ENCODE data around the gene MACROD2.
"Not testable (repeated sequence)": the region's sequence is repeated elsewhere in the genome, so short reads cannot be mapped to it uniquely, and the experiment has no call there.

MACROD2 gene

DNA sequence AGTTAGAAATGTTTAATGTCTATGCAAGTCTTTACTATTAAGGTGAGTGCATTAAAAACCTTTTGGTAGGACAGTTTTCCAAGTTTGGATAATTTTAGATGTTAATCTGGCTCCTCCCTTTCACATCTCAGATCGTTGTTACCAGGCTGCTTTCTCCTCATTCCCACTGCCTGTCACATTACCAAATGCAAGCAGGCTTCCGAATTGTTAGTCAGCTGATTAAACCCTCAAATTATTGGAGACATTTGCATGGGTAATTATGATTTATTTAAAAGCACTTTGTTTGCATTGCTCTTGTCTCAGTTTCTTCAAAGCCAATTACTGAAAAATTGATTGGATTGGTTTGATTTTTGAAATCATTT, 1761.4 kb downstream of the MACROD2 start:
- DNase-seq: no peak

DNA sequence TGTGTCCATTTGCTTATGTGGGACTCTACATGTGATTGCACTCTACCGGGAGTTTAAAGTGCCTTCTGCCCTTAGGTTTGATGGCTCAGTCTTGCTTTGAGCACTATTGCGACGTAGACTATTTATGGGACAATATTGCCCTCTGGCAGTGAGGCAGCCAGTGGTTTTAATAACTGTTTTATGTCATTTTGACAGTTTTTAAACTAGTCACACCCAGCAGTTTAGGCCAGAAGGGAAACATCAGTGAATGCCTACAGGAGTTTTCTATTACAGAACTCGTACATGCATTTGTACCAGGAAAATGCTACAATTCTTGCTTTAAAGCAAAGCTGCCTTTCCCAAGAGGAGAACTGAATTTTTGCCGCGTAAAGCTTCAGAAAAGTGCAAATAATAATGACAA, 1764.3 kb downstream of the MACROD2 start:
- no peak for DNase-seq

DNA sequence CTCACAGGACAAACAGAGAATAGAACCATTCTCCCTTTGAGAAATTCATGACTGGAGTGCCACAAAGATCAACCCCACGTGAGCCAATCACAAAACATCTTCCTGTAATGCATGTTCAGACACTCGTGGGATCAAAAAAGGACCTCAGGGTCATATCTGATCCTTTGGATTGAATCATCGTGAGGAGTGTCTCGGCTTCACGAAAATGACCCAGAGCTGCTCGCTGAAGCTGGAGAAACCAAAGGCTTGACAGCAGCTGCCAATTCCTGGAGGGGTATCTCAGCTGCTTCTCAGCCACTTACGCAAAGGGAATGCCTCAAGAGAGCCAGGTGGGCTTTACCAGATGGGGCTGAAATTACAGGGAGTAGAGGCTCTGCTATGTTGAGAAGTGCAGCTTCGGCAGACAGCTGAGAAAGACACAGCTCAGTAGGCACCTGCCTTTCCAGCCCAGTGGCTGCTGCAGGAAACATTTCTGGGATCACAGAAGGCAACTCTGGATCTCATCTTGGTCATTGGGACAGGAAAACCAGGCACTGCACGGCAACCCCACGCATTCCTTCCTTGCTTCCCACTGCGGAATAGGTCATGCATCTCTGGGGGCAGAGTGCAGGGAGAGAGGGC, 1764.8 kb downstream of the MACROD2 start:
- DNase-seq: peak; percentile 70

DNA sequence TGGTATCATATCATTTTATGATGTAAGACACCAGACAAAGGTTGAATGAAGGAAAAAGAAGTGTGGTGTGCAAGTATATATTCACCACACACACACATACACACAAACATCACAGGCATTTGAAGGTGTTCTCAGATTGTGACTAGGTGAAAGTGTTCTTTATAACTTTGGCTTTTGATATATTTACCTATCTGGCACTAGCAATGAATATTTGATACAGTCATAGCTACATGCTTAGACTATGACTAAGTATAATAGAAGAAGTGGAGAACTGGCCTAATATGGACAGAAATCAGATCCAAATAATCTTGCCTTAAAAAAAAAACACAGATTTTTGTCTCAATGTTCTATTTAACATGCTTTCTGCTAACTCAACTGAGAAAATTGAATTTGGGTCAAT, 1768.0 kb downstream of the MACROD2 start:
- DNase-seq: no peak

DNA sequence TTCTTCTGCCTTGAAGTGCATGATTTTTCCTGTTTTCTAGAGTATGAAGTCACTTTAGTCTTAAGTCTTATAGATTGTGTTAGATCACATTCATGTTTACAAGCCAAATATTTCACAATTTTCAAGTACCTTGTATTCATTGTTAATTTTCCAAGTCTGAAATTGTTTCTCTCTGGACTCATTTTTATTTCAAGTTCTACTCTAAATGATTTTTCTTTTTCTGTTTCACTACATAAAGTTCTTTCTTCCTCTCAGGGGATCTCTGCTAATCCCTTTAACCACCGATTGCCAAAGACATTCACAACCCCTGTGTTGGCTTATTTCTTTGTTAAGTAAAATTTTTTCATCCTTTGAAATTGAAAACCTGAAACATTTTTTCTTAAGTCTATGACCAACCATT, 1772.3 kb downstream of the MACROD2 start:
- DNase-seq: peak; percentile 19

DNA sequence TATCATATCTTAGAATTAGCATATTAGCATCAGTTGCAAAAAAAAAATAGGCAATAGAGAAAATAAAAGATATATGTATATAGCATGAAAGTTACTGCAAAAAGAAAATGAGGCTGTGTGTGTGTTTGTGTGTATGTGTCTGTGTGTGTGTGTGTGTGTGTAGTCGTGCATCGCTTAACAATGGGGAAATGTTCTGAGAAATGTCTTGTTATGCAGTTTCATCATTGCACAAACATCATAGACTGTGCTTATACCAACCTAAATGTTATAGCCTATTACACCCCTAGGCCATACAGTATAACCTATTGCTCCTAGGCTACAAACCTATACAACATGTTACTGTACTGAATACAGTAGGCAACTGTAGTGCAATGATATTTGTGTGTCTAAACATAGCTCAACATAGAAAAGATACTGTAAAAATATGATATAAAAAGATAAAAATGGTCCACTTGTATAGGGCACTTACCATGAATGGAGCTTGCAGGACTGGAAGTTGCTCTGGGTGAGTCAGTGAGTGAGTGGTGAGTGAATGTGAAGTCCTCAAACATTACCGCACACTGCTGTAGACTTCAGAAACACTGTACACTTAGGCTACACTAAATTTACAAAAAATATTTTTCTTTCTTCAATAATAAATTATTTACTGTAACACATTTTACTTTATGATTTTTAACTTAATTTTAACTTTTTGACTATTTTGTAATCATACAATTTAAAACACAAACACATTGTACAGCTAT, 1772.9 kb downstream of the MACROD2 start:
- no peak for DNase-seq

DNA sequence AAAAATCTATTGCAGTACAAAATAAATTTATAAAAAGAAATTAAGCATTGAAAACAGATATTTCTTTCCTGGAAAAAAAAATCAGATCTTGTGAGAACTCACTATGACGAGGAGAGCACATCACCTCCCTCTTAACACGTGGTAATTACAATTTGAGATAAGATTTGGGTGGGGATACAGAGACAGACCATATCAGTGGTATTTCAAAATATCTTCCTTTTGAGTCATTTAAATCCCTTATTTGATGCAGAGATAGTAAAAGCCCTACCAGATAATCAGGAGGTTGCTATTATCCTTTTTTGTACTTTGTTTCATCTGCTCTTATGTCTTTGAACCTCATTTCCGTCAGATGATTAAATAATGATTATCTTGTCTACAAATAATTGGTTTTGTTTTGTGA, 1777.5 kb downstream of the MACROD2 start:
- peak; percentile 28 for DNase-seq

DNA sequence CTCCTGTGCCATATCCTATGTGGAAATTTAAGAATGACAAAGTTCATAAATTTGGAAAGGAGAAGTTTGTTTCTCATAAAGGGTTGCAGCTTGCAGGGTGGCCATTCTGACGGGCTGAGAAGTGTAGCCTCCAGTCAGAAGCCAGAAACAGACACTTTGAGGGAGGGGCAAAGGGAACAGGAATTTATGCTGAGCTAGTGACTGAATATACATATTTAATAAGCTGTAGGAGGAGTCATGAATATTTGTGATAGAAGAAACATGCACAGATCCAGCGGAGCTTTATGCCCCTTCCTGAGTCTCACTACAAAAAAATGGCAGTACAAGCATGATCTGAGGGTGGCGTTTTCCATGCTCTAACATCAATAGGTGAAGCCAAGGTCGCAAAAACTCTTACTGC, 1779.6 kb downstream of the MACROD2 start:
- no peak for DNase-seq

DNA sequence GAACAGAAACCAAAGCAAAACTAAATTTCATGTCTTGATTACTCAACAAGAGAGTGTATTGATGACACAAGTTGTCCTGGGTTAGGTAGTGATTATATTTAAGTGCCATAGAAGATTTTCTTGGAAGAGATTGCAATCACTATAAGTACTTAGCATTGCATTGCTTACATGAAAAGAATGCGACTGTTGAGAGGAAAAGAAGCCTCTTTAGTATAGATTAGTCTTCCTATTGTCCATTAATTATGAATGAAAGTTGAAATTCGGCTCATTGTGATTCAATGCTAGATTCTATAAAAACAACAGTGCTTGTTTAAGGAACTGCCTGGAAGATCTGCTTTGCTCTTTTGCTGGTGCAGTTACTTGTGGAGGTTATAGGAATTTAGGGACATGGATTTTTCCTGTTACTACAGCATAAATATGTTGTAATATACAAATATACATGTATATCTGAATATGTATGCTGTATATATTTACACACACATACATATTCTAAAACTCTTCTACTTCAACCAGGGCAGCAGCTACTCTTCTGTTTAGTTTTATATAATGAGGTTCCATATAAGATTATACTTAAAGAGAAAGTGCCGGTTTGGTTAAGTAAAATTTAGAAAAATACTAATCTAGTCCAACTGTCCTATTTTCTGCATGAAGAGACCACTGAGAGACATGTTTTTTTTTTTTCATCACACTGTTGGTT, 1781.6 kb downstream of the MACROD2 start:
- no peak for DNase-seq

DNA sequence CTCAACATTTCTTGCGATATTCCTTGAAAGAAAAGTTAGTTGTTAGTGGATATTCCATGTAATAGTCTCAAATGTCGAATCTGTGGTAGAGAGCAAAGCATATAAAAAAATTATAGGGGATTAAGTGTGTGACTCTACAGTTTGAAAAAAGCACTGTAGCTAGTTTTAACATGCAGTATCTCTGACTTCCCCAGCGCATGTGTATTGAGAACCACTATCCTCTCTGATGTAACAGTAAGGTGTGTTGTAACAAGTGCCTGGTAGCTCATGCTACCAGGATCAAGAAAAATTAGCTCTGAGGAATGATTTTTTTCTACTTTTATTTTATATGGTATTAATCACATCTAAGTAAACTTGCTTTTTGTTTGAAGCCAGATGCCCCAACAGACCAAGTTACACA, 1788.7 kb downstream of the MACROD2 start:
- DNase-seq: no peak

DNA sequence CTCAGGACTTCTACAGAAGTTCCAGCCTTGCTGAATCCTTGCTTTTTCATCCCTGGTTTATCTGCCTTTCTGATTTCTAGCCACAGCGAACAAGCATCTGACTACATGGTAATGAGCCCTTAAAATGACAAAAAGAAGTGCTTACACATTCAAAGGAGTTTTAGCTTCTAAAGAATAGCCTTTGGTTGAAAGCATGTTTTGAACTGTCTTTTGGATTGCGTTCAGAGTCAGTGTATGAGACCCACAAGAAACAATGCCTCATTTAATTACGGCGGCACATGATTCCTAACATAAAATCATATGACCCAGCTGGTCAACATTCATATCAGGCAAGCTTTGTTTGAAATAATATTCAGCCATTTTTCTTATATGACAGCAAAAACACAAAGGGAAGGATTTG, 1793.8 kb downstream of the MACROD2 start:
- DNase-seq: no peak

DNA sequence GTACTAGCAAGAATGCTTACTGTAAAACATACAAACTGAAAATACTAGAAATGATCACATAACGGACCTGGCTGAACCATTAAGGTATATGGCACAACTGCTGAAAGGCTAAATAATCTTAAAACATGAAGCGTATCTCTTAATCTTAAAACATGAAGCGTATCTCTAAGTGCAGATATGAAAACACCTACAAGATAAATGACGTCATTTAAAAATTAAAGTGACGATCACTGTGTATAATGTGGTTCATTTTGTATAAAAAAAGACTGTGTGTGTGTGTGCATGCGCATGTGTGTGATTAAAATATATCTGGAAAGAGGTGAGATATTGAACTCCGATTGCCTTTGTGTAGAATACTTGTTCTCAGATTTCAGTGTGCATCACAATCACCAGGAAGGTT, 1797.5 kb downstream of the MACROD2 start:
- no peak for DNase-seq

DNA sequence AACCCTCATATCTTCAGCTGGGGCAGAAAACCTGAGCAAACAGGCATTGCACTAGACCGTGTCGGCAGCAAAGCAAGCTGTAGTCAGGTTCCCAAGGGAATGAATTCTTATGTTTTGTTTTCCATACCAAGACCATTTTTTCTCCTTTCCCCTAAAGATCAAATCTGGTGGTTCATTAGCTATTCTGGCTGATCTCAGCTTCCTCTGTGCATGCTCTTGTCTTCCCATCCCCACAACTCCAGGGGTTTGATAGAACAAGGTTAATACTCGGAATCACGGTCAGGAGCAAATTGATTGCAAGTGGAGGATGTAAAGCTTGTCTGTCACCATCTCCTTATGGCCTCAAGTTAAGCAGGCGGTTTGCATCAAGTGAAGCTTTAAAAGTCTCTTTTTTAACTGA, 1799.1 kb downstream of the MACROD2 start:
- DNase-seq: no peak

DNA sequence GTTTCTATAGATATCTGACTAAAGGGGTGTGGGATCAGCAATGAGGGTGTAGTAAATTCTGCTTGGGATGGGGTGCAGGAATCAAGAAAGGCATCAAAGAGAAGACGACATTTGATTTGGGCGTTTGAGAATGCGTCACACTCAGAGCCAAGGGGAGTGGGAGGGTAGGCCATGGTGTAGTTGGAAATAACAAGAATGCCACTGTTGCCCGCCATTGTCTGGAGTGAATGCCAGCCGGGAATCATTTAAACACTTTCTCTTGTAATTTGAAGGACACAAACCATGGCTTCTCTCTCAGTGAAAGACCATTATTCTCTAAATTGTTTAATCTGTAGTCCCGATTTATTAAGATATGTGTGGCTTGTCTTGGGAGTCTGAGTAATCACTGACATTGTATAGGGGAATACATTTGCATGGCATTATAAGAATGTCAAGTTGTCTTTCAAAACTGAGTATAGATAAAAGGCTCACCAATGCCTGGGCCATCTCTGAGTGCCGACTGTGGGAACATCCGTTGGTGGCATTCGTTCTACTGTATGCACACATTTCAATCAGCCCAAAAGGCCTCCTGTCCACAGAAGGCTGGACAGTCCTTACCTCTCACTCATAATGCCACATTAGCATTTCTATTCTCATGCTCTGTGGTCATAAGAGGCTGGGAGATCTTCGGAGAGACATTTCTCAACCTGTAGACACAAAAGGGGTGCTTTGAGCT, 1800.1 kb downstream of the MACROD2 start:
- DNase-seq: no peak

DNA sequence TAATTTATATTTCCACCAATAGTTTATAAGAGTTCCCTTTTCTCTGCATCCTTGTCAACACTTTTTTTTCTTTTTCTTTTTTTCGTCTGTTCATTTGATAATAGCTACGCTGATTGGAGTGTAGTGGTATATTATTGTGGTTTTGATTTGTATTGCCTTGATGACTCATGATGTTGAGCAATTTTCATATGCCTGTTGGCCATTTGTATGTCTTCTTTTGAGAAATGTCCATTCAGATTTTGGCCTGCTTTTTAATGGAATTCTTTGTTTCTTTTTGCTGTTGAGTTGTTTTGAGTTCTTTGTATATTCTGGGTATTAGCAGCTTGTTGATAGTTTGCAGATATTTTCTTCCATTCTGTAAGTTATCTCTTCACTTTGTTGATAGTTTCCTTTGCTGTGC, 1804.6 kb downstream of the MACROD2 start:
- no peak for DNase-seq

DNA sequence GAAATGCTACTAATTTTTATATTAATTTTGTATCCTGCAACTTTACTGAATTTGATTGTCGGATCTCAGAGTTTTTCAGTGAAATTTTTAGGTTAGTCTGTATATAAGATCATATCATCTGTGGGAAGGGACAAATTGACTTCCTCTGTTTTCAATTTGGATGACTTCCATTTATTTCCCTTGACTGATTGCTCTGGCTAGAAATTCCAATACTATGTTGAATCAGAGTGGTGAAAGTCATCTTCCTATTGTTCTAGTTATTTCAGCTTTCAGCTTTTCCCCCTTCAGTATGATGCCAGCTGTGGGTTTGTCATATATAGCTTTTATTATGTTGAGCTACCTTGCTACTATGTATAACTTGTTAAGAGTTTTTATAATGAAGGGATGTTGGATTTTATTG, 1806.7 kb downstream of the MACROD2 start:
- DNase-seq: no peak

DNA sequence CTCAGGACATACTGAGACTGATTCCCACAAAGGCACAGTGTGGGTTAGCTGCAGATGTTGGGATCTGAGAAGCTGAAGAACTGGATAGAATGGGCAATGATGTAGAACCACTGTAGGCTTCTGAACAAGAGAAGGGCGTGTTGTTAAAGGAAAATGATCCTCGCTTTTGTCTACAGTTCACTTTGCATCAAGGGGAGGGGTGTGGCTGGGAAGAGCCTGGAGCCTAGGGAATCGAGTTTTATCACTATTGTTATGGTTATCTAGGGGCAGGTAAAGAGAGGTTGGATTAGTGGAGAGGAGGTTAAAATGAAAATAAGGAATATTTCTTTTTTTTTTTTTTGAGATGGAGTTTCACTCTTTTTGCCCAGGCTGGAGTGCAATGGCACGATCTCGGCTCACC, 1809.8 kb downstream of the MACROD2 start:
- no peak for DNase-seq

DNA sequence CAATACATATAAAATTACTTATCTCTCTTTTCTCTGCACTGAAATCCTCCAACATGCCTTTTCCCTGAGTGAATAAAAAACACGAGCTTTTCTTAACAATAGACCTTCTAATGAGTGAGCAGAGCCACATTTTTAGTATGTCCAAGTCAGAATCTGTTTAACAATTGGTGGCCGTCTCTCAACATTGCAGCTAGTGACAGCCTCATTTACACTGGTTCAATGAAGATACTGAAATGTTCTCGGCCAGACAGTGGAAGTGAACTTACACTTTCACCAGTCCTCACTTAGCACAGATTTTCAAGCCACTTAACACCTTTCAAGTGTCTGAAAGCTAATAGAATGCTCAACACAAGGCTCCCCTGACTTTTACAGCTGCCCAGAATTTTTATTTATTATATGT, 1810.8 kb downstream of the MACROD2 start:
- no peak for DNase-seq

DNA sequence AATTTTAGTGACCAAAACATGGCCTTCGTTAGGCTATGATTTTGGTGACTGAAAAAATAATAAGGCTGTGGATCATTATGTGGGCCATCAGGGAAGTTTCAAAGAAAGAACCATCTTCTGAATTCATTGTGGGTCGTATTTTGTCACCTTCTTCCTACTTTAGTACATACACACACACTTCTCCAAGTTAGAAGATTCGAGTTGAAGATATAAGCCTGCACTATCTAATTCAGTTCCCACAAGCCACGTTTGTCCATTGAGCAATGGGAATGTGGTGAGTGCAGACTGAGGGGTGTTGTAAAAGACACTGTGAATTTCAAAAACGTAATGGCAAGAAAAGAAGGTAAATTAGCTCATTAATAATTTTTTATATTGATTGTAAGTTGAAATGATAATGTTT, 1812.0 kb downstream of the MACROD2 start:
- no peak for DNase-seq

DNA sequence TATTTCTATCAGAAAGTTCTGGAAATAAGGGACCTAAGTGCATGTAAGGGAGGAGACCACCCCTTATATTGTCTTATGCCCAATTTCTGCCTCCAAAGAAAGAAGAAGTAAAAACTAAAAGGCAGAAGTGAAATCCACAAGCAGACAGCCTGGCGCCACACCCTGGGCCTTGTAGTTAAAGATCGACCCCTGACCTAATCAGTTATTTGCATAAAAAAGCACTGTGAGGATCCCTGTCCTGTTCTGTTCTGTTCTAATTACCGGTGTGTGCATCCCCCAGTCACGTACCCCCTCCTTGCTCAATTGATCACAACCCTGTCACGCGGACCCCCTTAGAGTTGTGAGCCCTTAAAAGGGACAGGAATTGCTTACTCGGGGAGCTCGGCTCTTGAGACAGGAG, 1812.5 kb downstream of the MACROD2 start:
- not testable (repeated sequence) for DNase-seq

DNA sequence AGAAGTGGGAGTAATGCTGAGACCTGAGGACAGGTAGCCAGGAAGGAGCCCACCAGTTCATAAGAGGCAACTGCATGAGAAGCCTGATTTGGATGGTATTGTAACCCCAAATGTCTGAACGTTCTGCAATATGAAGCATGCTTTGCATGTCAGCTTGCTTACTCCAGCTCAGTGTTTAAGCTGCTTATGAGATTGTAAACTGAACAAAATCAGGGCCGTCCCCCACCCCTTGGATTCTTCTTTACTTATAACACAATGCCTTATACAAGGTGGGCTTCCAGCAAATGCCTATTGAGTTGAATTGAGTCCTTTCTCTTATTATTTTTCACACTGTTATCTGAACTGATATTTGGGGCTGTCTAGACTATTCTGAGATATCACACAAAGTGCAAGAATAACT, 1816.6 kb downstream of the MACROD2 start:
- peak; percentile 91 for DNase-seq

DNA sequence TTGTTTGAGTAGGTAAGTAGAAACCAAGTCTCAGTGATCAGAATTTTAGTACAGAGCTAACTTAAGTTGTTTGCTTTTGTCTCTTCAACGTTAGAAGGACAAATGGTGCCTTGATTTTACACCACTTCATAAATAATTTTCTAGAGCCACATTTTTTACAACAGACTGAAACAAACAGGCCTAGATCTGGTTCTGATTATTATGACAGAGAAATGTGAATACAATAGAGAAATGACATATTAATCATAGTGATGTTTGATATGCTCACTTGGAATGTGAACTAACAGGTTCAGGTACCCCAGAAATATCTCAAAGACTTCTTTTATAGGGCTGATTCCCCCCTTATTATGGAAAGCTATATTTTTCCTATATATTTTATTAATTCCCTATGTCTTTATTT, 1817.4 kb downstream of the MACROD2 start:
- DNase-seq: no peak

DNA sequence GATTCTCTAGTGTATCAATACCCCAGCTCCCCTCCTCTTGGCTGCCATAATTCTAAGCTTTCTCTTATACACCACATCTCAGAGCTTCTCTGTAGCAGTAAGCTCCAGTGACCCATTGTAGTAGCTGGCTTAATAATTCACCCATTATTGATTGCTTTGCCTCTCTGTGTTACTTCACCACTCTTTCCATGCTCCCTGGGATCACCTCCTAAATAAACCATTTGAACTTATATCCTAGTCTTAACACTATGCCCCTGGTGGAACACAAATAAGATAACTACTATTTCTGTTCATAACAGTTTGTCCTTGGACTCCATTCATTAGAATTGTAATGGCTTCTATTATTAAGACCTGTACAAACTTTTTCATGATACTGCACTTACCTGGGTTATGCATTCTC, 1819.0 kb downstream of the MACROD2 start:
- DNase-seq: no peak

DNA sequence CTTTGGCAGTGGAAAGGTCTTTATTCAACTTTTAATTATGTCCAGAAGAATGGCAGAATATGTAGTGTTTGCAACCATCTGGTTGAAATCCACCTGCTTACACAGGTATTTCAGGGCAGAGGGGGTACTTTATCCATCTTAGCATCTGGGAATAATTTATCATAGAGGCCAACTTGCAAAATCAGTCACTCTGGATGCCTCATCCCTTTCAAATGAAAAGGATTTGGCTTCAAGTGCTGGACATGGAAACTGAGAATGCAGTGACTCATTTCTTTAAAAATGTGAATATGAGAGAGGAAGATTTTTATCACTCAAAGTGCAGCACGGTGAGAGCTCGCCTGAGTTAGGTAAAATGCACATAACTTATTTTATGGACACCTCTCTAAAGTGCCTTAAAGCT, 1819.6 kb downstream of the MACROD2 start:
- no peak for DNase-seq

Measured in NCI-H82 (cell line).